Neuronal stem cell (in vitro differentiated cells): ENCODE results near the gene ZNF117.
"Not testable (repeated sequence)": the region's sequence is repeated elsewhere in the genome, so short reads cannot be mapped to it uniquely, and the experiment has no call there.

Source experiments
- DNase-seq: peaks from one replicate; pipeline ENCODE4 v3.0.0-alpha.2; 2013; ENCODE audit warnings: low spot score
- H2AFZ ChIP-seq: one replicate; pipeline ENCODE4 v1.6.1; 2013; ENCODE audit warnings: mild to moderate bottlenecking, low read length, inconsistent platforms
- H2AK5ac ChIP-seq: 2 replicates; pipeline ENCODE4 v1.6.1; 2013; ENCODE audit warnings: low read depth, mild to moderate bottlenecking, inconsistent platforms, low read length, moderate library complexity, mixed read lengths
- H2BK120ac ChIP-seq: 2 replicates; pipeline ENCODE4 v1.6.1; 2013; ENCODE audit warnings: low read depth, mild to moderate bottlenecking, inconsistent platforms, low read length, moderate library complexity, mixed read lengths
- H2BK12ac ChIP-seq: one replicate; pipeline ENCODE4 v1.6.1; 2013; ENCODE audit warnings: low read length, inconsistent platforms
- H2BK15ac ChIP-seq: 2 replicates; pipeline ENCODE4 v1.6.1; 2013; ENCODE audit warnings: mild to moderate bottlenecking, low read length, inconsistent platforms, mixed read lengths
- H2BK5ac ChIP-seq: one replicate; pipeline ENCODE4 v1.6.1; 2013; ENCODE audit warnings: inconsistent platforms, mild to moderate bottlenecking, low read length, moderate library complexity
- H3K14ac ChIP-seq: one replicate; pipeline ENCODE4 v1.6.1; 2013; ENCODE audit warnings: low read length, inconsistent platforms
- H3K18ac ChIP-seq: 2 replicates; pipeline ENCODE4 v1.6.1; 2013; ENCODE audit warnings: low read length, inconsistent platforms
- H3K23ac ChIP-seq: 2 replicates; pipeline ENCODE4 v1.6.1; 2013; ENCODE audit warnings: low read depth, mild to moderate bottlenecking, mixed read lengths, low read length, inconsistent platforms; ENCODE audit not compliant: poor library complexity
- H3K27ac ChIP-seq: replicated peaks from 3 replicates; pipeline ENCODE4 v1.5.1; 2013; ENCODE audit warnings: low read length, inconsistent platforms
- H3K27me3 ChIP-seq, 3 experiments: 2 replicates each; pipeline ENCODE4 v1.6.1; 2013; ENCODE audit warnings: low read length in 3 of 3, mild to moderate bottlenecking in 2 of 3, inconsistent platforms in 1 of 3, low read depth in 1 of 3, mixed read lengths in 1 of 3, moderate library complexity in 1 of 3; ENCODE audit not compliant: control insufficient read depth in 3 of 3, insufficient read depth in 3 of 3
- H3K36me3 ChIP-seq, 2 donors: replicated peaks in 1 of 2; 2 replicates each; pipeline ENCODE4 v1.6.1; 2013; ENCODE audit warnings: low read length in 2 of 2; ENCODE audit not compliant: control insufficient read depth in 2 of 2, insufficient read depth in 2 of 2
- H3K4ac ChIP-seq: 2 replicates; pipeline ENCODE4 v1.6.1; 2013; ENCODE audit warnings: inconsistent platforms, mild to moderate bottlenecking, low read length, moderate library complexity
- H3K4me1 ChIP-seq, 2 donors: 1 replicate in 1 of 2; 2 replicates in 1 of 2; pipeline ENCODE4 v1.6.1; 2013; ENCODE audit warnings: low read length in 2 of 2, low read depth in 1 of 2; ENCODE audit not compliant: control insufficient read depth in 2 of 2, insufficient read depth in 1 of 2
- H3K4me2 ChIP-seq: one replicate; pipeline ENCODE4 v1.6.1; 2013; ENCODE audit warnings: mild to moderate bottlenecking, low read length, inconsistent platforms; ENCODE audit not compliant: insufficient read depth, poor library complexity, severe bottlenecking
- H3K4me3 ChIP-seq, 2 donors: 2 replicates each; pipeline ENCODE4 v1.5.1; 2013; ENCODE audit warnings: low read length in 2 of 2, mild to moderate bottlenecking in 2 of 2, inconsistent platforms in 1 of 2, moderate library complexity in 1 of 2
- H3K79me1 ChIP-seq: one replicate; pipeline ENCODE4 v1.6.1; 2013; ENCODE audit warnings: low read depth, mild to moderate bottlenecking, inconsistent platforms, low read length, moderate library complexity
- H3K9ac ChIP-seq: one replicate; pipeline ENCODE4 v1.6.1; 2013; ENCODE audit warnings: mild to moderate bottlenecking, low read depth, low read length, inconsistent platforms; ENCODE audit not compliant: poor library complexity
- H3K9me3 ChIP-seq, 2 donors: replicated peaks in 1 of 2; 2 replicates each; pipeline versions ENCODE3 to v1.6.1; 2013; ENCODE audit warnings: low read length in 2 of 2, mild to moderate bottlenecking in 2 of 2, inconsistent platforms in 1 of 2, low read depth in 1 of 2, mixed read lengths in 1 of 2, moderate library complexity in 1 of 2; ENCODE audit not compliant: control insufficient read depth in 2 of 2, insufficient read depth in 1 of 2
- H4K8ac ChIP-seq: one replicate; pipeline ENCODE4 v1.6.1; 2013; ENCODE audit warnings: low read depth, mild to moderate bottlenecking, inconsistent platforms, low read length, moderate library complexity
- H4K91ac ChIP-seq: one replicate; pipeline ENCODE4 v1.6.1; 2013; ENCODE audit warnings: low read length, low read depth, mild to moderate bottlenecking, inconsistent platforms; ENCODE audit not compliant: poor library complexity
- WGBS, 2 donors: extraction: QIAGEN DNeasy Blood & Tissue Kit; methylation state at CpG; one replicate each; pipeline ENCODE4 v1.1.7; 2013; ENCODE audit warnings: missing lambda C conversion rate in 2 of 2, mixed read lengths in 1 of 2; ENCODE audit not compliant: insufficient read length in 2 of 2, insufficient replicate concordance in 1 of 2; ENCODE audit errors: extremely low coverage in 2 of 2; 5-methylcytosine and 5-hydroxymethylcytosine counted together

ZNF117 gene

GRCh38 chr7:64950673-64951072 is 40.2 kb downstream of the ZNF117 start:
- not testable (repeated sequence) for H2BK15ac ChIP-seq, H3K14ac ChIP-seq, H3K36me3 ChIP-seq, H3K4me3 ChIP-seq, DNase-seq, H3K18ac ChIP-seq, H3K79me1 ChIP-seq, H3K9ac ChIP-seq, H2AK5ac ChIP-seq, H3K9me3 ChIP-seq, H3K4me1 ChIP-seq, H2AFZ ChIP-seq, H4K8ac ChIP-seq, H3K27ac ChIP-seq, H2BK5ac ChIP-seq, H2BK120ac ChIP-seq, H3K4me2 ChIP-seq, H3K23ac ChIP-seq, H3K4ac ChIP-seq, H4K91ac ChIP-seq, H2BK12ac ChIP-seq
- no CpG with 5 or more reads among the region's 9 CpGs for WGBS, 2 donors
- peaks cover 0 to 23% (median 11%) of the 10 kb centered on the region in 3 experiments for H3K27me3 ChIP-seq

GRCh38 chr7:64948774-64949173 is 42.1 kb downstream of the ZNF117 start:
- H4K8ac ChIP-seq, DNase-seq, H2BK12ac ChIP-seq, H3K9me3 ChIP-seq, H2BK5ac ChIP-seq, H2BK15ac ChIP-seq, H3K23ac ChIP-seq, H3K4me2 ChIP-seq, H3K18ac ChIP-seq, H2BK120ac ChIP-seq, H4K91ac ChIP-seq, H3K4me1 ChIP-seq, H3K14ac ChIP-seq, H3K4ac ChIP-seq, H3K9ac ChIP-seq, H2AK5ac ChIP-seq, H3K36me3 ChIP-seq, H3K27ac ChIP-seq, H3K79me1 ChIP-seq, H2AFZ ChIP-seq, H3K4me3 ChIP-seq: not testable (repeated sequence)
- H3K27me3 ChIP-seq: peaks cover 0 to 25% (median 11%) of the 10 kb centered on the region in 3 experiments
- WGBS, 2 donors: no CpG with 5 or more reads among the region's 1 CpG

GRCh38 chr7:64947252-64948000 is 43.4 kb downstream of the ZNF117 start:
- DNase-seq: peak; percentile 3
- Histone ChIP-seq H3K9me3 (no peaks in the 10 kb centered on the region), H2BK12ac (no peak overlapping the region), H3K79me1 (no peaks in the 10 kb centered on the region), H3K36me3 (no peaks in the 10 kb centered on the region), H3K4me3 (peak overlapping the region; percentile 43 to 77), H3K27me3 (peaks cover 0 to 25% (median 11%) of the 10 kb centered on the region in 3 experiments), H3K18ac (peak overlapping the region; percentile 51), H3K23ac (no peak overlapping the region), H4K91ac (no peak overlapping the region), H3K4me2 (peak overlapping the region; percentile 77), H3K9ac (no peak overlapping the region), H4K8ac (no peak overlapping the region), H2BK120ac (no peak overlapping the region), H3K4ac (no peak overlapping the region), H2AFZ (peak overlapping the region; percentile 97), H2BK5ac (no peak overlapping the region), H2AK5ac (no peak overlapping the region), H3K27ac (no peak overlapping the region), H3K4me1 (no peaks in the 10 kb centered on the region), H3K14ac (peak overlapping the region; percentile 63), H2BK15ac (no peak overlapping the region)
- WGBS, 2 donors: no CpG with 5 or more reads among the region's 59 CpGs

- H3K27ac ChIP-seq: no peak overlapping the region
- no peak overlapping the region for H3K23ac ChIP-seq
- DNase-seq: peak; percentile 6
- no peak overlapping the region for H2BK15ac ChIP-seq
- H4K8ac ChIP-seq: no peak overlapping the region
- no peak overlapping the region for H2BK12ac ChIP-seq
- H4K91ac ChIP-seq: no peak overlapping the region
- no peak overlapping the region for H3K9ac ChIP-seq
- peak overlapping the region; percentile 77 for H3K4me2 ChIP-seq
- H2BK5ac ChIP-seq: no peak overlapping the region
- no peaks in the 10 kb centered on the region for H3K36me3 ChIP-seq
- peak overlapping the region; percentile 57 for H3K18ac ChIP-seq
- H3K14ac ChIP-seq: no peak overlapping the region
- H3K4me3 ChIP-seq: peak overlapping the region in 1 of 2 donors; percentile 43
- no peaks in the 10 kb centered on the region for H3K9me3 ChIP-seq
- H2BK120ac ChIP-seq: no peak overlapping the region
- H3K4me1 ChIP-seq: no peaks in the 10 kb centered on the region
- H3K79me1 ChIP-seq: no peaks in the 10 kb centered on the region
- no peak overlapping the region for H2AK5ac ChIP-seq
- H3K27me3 ChIP-seq: peaks cover 0 to 25% (median 11%) of the 10 kb centered on the region in 3 experiments
- WGBS, 2 donors: no CpG with 5 or more reads among the region's 5 CpGs
- peak overlapping the region; percentile 97 for H2AFZ ChIP-seq
- H3K4ac ChIP-seq: no peak overlapping the region
These were observed 44.1 kb downstream of the ZNF117 start for GRCh38 chr7:64946772-64947171.
